SK-N-SH treated with all-trans-retinoic acid at 6 μM for 48 hours (cell line): Measurements from ENCODE around the gene RBM39.

Experiments
- ATAC-seq: fragments of 200-7000 bp; cut with Tn5 transposase; 3 replicates; pipeline ENCODE4 v1.9.1; 2020; ENCODE audit warnings: mild to moderate bottlenecking, moderate library complexity
- ARNTL ChIP-seq: fragments of 450-650 bp; formaldehyde crosslinking; IDR thresholded peaks from 2 replicates; pipeline ENCODE4 v1.5.0; 2020; ENCODE audit warnings: low read depth, mild to moderate bottlenecking, moderate library complexity, borderline replicate concordance
- BACH2 ChIP-seq: fragments of 250-450 bp; sonication (Bioruptor Pico); IDR thresholded peaks from 2 replicates; pipeline ENCODE4 v1.9.0; 2021; ENCODE audit warnings: mild to moderate bottlenecking, borderline replicate concordance
- CREB5 ChIP-seq: fragments of 250-450 bp; sonication (Bioruptor Pico); IDR thresholded peaks from 2 replicates; pipeline ENCODE4 v1.5.1; 2020; ENCODE audit warnings: low read depth, mild to moderate bottlenecking, moderate library complexity
- CSDC2 ChIP-seq: fragments of 250-450 bp; sonication (Bioruptor Pico); IDR thresholded peaks from 2 replicates; pipeline ENCODE4 v1.5.0; 2020; ENCODE audit warnings: mild to moderate bottlenecking, moderate library complexity
- CSRNP3 ChIP-seq: fragments of 250-450 bp; sonication (Bioruptor Pico); IDR thresholded peaks from 2 replicates; pipeline ENCODE4 v1.5.1; 2021; ENCODE audit warnings: mild to moderate bottlenecking, moderate library complexity
- GLIS3 ChIP-seq: fragments of 250-450 bp; sonication (Bioruptor Pico); IDR thresholded peaks from 2 replicates; pipeline ENCODE4 v1.5.0; 2020; ENCODE audit warnings: mild to moderate bottlenecking, moderate library complexity
- ISL1 ChIP-seq: fragments of 250-450 bp; sonication (Bioruptor Pico); IDR thresholded peaks from 2 replicates; pipeline ENCODE4 v2.1.2; 2022; ENCODE audit warnings: mild to moderate bottlenecking, moderate library complexity
- RARB ChIP-seq: fragments of 250-450 bp; sonication (Bioruptor Pico); IDR thresholded peaks from 2 replicates; pipeline ENCODE4 v1.8.0; 2021; ENCODE audit warnings: mild to moderate bottlenecking, moderate library complexity
- SNAI2 ChIP-seq: fragments of 250-450 bp; sonication (Bioruptor Pico); IDR thresholded peaks from 2 replicates; pipeline ENCODE4 v1.5.0; 2020; ENCODE audit warnings: mild to moderate bottlenecking, moderate library complexity
- TOX ChIP-seq: fragments of 250-450 bp; sonication (Bioruptor Pico); IDR thresholded peaks from 2 replicates; pipeline ENCODE4 v1.8.0; 2021; ENCODE audit warnings: mild to moderate bottlenecking, moderate library complexity, borderline replicate concordance
- ZC3H10 ChIP-seq: fragments of 250-450 bp; sonication (Bioruptor Pico); IDR thresholded peaks from 2 replicates; pipeline ENCODE4 v1.5.1; 2021; ENCODE audit warnings: mild to moderate bottlenecking, moderate library complexity
- ZFP3 ChIP-seq: fragments of 250-450 bp; sonication (Bioruptor Pico); IDR thresholded peaks from 2 replicates; pipeline ENCODE4 v1.5.0; 2020; ENCODE audit warnings: mild to moderate bottlenecking, moderate library complexity
- ZNF565 ChIP-seq: fragments of 450-650 bp; formaldehyde crosslinking; conservative IDR thresholded peaks from 2 replicates; pipeline ENCODE4 v1.5.0; 2020; ENCODE audit warnings: low read depth, mild to moderate bottlenecking, moderate library complexity
- ZNF70 ChIP-seq: fragments of 450-650 bp; formaldehyde crosslinking; IDR thresholded peaks from 2 replicates; pipeline ENCODE4 v1.5.0; 2020; ENCODE audit warnings: mild to moderate bottlenecking, moderate library complexity
- ZNF8 ChIP-seq: fragments of 450-650 bp; formaldehyde crosslinking; IDR thresholded peaks from 2 replicates; pipeline ENCODE4 v1.5.0; 2020; ENCODE audit warnings: mild to moderate bottlenecking, moderate library complexity
- TF ChIP-seq, protein P1 (sequence below): fragments of 250-450 bp; sonication (Bioruptor Pico); IDR thresholded peaks from 2 replicates; pipeline ENCODE4 v1.5.0; 2020; ENCODE audit warnings: mild to moderate bottlenecking, moderate library complexity
- TF ChIP-seq, protein P2 (sequence below): fragments of 250-450 bp; sonication (Bioruptor Pico); IDR thresholded peaks from 2 replicates; pipeline ENCODE4 v1.8.0; 2020; ENCODE audit warnings: mild to moderate bottlenecking, moderate library complexity, borderline replicate concordance
- TF ChIP-seq, protein P3 (sequence below): fragments of 250-450 bp; sonication (Bioruptor Pico); IDR thresholded peaks from 2 replicates; pipeline ENCODE4 v1.8.0; 2021; ENCODE audit warnings: low read depth, mild to moderate bottlenecking, moderate library complexity, borderline replicate concordance

Gene RBM39

DNA sequence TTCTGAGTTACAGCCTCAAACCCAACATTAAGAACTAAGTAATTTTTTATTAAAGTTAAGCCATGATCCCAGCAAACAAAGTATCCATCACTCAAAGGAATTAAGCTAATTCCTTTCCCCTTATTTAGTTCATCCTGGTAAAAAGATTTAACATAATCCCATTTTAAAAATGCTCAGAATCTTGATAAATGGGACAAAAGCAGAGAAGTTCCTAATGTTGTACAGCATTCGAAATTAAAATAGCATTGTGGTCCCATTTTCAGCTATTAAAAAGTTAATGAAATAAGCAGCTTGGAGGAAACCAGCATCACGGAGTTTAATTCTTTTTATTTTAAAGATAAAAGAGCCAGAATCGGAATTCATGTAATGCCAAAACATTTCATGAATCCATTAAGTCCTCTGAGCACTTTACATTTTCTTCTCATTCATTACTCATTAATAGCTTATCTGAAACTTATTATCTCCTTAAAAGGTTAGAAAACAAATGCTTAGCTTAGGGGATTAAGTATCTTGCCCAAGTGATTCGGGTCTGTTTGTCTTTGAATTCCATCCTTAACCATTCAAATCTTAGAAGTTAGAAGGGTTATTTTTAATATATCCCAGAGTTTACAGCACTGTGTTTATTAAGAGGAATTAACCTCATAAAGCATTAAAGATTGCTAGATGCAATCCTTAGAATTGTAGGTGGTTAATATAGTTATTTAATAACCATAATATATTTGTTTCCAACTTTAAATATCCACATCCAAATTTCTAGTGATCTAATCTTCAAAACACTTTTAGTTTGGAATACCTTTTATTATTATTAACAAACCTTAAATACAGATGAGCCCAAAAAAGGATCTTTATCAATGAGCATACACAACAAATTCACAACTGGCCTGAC is 11.2 kb downstream of the RBM39 start:
- TF ChIP-seq ISL1 (CRISPR knock-in tag) (peak; percentile 91), ZC3H10 (CRISPR knock-in tag) (no peak)
- no peak for ATAC-seq

DNA sequence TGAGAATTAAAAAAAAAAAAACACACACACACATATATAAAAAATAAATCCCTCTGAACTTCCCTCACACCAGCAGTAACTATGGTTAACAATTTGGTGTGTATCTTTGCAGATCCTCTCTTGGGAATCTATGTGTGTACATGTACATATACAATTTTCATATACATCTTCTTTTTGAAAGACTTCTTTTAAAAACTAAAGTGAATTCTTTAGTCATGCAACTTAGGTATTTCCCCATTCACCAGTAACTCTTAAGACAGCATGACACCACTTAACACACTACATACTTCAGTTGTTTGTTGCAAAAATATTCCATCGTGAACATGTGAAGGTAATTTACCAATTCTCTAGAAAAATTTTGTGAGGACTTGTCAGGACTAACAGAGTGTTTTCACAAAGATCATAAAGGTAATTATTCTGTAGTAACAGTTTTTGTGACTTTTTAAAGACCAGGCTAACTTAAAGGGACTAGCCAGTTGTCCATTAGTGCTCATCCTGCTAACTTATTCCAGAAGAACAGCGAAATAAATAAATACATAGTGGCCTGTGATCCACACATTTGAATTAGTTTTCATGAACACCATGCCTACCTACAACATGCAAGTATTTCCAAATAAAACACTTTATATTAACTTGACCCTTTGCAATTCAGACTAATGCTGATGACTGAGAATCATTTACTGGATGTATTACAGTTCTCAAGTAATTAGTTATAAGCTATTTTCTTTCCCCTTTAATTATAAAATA is 12.1 kb downstream of the RBM39 start:
- TF ChIP-seq SNAI2 (CRISPR knock-in tag): no peak
- TF ChIP-seq, protein P1, sequence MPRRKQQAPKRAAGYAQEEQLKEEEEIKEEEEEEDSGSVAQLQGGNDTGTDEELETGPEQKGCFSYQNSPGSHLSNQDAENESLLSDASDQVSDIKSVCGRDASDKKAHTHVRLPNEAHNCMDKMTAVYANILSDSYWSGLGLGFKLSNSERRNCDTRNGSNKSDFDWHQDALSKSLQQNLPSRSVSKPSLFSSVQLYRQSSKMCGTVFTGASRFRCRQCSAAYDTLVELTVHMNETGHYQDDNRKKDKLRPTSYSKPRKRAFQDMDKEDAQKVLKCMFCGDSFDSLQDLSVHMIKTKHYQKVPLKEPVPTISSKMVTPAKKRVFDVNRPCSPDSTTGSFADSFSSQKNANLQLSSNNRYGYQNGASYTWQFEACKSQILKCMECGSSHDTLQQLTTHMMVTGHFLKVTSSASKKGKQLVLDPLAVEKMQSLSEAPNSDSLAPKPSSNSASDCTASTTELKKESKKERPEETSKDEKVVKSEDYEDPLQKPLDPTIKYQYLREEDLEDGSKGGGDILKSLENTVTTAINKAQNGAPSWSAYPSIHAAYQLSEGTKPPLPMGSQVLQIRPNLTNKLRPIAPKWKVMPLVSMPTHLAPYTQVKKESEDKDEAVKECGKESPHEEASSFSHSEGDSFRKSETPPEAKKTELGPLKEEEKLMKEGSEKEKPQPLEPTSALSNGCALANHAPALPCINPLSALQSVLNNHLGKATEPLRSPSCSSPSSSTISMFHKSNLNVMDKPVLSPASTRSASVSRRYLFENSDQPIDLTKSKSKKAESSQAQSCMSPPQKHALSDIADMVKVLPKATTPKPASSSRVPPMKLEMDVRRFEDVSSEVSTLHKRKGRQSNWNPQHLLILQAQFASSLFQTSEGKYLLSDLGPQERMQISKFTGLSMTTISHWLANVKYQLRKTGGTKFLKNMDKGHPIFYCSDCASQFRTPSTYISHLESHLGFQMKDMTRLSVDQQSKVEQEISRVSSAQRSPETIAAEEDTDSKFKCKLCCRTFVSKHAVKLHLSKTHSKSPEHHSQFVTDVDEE (CRISPR knock-in tag): no peak
- no peak for TF ChIP-seq ZFP3 (CRISPR knock-in tag)
- TF ChIP-seq ZNF565 (CRISPR knock-in tag): no peak
- TF ChIP-seq RARB (CRISPR knock-in tag): no peak
- no peak for TF ChIP-seq ZNF70 (CRISPR knock-in tag)
- no peak for TF ChIP-seq ARNTL (CRISPR knock-in tag)
- no peak for TF ChIP-seq ZNF8
- no peak for TF ChIP-seq CSRNP3 (CRISPR knock-in tag)
- TF ChIP-seq GLIS3: no peak
- TF ChIP-seq CREB5: no peak
- no peak for TF ChIP-seq BACH2 (CRISPR knock-in tag)
- TF ChIP-seq CSDC2 (CRISPR knock-in tag): no peak
- TF ChIP-seq, all 23 proteins: peak for 0
- no peak for ATAC-seq

GRCh38 chr20:35729283-35729807 is 12.7 kb downstream of the RBM39 start:
- no peak for ATAC-seq
- no peak for TF ChIP-seq ZNF70 (CRISPR knock-in tag)
- TF ChIP-seq CREB5: no peak
- no peak for TF ChIP-seq TOX (CRISPR knock-in tag)
- TF ChIP-seq, protein P2, sequence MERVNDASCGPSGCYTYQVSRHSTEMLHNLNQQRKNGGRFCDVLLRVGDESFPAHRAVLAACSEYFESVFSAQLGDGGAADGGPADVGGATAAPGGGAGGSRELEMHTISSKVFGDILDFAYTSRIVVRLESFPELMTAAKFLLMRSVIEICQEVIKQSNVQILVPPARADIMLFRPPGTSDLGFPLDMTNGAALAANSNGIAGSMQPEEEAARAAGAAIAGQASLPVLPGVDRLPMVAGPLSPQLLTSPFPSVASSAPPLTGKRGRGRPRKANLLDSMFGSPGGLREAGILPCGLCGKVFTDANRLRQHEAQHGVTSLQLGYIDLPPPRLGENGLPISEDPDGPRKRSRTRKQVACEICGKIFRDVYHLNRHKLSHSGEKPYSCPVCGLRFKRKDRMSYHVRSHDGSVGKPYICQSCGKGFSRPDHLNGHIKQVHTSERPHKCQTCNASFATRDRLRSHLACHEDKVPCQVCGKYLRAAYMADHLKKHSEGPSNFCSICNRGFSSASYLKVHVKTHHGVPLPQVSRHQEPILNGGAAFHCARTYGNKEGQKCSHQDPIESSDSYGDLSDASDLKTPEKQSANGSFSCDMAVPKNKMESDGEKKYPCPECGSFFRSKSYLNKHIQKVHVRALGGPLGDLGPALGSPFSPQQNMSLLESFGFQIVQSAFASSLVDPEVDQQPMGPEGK (CRISPR knock-in tag): no peak
- TF ChIP-seq SNAI2 (CRISPR knock-in tag): no peak
- no peak for TF ChIP-seq ZC3H10 (CRISPR knock-in tag)
- no peak for TF ChIP-seq ZNF8
- TF ChIP-seq, protein P3, sequence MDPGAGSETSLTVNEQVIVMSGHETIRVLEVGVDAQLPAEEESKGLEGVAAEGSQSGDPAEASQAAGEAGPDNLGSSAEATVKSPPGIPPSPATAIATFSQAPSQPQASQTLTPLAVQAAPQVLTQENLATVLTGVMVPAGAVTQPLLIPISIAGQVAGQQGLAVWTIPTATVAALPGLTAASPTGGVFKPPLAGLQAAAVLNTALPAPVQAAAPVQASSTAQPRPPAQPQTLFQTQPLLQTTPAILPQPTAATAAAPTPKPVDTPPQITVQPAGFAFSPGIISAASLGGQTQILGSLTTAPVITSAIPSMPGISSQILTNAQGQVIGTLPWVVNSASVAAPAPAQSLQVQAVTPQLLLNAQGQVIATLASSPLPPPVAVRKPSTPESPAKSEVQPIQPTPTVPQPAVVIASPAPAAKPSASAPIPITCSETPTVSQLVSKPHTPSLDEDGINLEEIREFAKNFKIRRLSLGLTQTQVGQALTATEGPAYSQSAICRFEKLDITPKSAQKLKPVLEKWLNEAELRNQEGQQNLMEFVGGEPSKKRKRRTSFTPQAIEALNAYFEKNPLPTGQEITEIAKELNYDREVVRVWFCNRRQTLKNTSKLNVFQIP (CRISPR knock-in tag): no peak
